Mesenteric fat pad (tissue), 1 donor: ENCODE measurements around the gene NKX2-1. TPM values are rescaled to one million over a fixed set of nuclear protein-coding genes. Genes with fewer than 3 reads are reported as not detected.

ENCODE experiments used
- total RNA-seq: library from RNA; stranded (reverse); fragmentation: NEBNext Ultra II Directional; extraction: Animal tissue kit (Norgen Biotek cat#: 25700); gene quantifications from one replicate; pipeline ENCODE4 v1.2.1, GENCODE V29; 2021
- donor health status: DM: yes; HTN: yes; CAD: no.

NKX2-1 gene
- total RNA-seq, 1 donor from 2014 or later = not detected

Other genes with a start within 250 kb of the NKX2-1 start
- 17.3 TPM for gene MBIP, start 199.6 kb downstream of the NKX2-1 start, total RNA-seq
- not detected for gene NKX2-8, start 62.4 kb upstream of the NKX2-1 start, total RNA-seq
- gene PAX9, start 141.6 kb upstream of the NKX2-1 start, total RNA-seq = not detected